GM19238 (cell line): ENCODE results near the gene ST8SIA5.

Experiments
- DNase-seq: peaks from one replicate; pipeline ENCODE4 v3.0.0; 2011; ENCODE audit warnings: low spot score; ENCODE audit not compliant: insufficient read length

ST8SIA5 gene

DNA sequence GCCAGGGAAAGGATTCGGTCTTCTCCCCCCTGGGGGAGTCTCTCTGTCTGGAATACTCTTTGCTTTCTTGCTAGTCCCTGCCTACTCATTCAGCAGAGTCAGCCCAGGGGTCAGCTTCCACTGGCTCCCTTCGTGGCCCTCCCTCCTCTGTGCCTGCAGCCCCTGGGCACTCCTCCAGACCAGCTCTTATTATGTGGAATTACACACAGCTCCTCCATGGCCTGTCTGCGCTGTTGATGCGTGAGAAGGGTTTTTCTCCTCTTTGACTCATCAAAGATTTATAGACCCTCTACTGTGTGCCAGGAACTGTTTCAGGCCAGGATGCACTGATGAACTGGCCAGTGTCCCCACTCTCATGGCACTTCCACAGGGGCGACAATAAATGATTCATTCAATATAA lies 44.4 kb downstream of the ST8SIA5 start:
- no peak for DNase-seq

DNA sequence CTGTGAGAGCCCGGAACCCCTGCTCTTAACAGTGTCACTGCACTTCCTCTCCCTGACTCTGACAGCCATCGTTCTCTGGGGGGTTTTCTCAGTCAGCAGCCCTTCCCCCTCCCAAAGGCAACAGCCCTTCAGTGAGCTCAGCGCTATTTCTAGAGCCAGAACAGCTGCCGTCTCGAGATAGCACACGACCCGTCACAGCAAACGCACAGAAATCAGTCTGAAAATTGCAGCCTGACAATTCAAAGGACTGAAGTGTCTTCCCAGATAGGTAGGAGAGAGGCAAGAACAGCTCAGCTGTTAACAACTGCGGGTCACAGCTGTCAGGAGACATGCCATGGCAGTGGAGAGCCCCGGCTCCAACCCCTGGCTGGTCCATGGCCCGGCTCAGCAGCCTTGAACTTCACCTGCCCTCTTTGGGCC lies 45.4 kb downstream of the ST8SIA5 start:
- peak; percentile 10 for DNase-seq

DNA sequence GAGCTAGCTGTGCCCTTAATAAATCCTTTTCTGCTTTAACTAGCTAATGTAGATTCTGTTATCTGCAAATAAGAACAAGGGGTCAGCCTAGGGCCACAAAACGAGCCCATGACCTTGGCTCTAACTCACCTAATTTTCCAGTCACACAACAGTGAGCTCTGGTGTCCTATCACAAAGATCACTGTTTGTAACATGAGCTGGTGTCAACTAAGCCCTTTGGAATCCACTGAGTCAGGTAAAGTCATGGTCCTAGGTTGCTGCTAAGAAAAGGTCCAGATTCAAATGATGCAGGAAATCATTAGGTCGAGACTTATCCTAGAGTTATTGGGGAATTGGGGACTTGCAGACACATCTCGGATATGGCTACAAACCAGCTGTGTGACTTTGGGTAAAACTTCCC lies 49.9 kb downstream of the ST8SIA5 start:
- DNase-seq = no peak

DNA sequence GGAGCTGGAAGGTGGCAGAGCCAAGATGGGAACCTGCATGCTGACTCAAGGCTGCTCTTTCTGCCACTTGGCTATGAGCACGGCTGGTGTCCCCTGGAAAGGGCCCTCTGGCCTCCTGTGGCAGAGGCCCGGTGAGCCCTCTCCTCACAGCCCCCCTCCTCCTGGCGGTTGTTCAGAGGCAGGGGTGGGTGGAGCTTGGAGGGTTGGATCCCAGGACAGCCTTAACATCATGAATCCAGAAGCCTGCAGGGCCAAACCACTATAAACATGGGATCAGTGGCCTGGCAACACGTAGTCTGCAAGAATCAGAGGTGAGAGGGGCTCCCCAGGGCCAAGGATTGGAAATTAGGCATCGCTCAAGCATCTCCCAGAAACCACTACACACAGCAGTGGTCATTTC lies 51.3 kb downstream of the ST8SIA5 start:
- no peak for DNase-seq

DNA sequence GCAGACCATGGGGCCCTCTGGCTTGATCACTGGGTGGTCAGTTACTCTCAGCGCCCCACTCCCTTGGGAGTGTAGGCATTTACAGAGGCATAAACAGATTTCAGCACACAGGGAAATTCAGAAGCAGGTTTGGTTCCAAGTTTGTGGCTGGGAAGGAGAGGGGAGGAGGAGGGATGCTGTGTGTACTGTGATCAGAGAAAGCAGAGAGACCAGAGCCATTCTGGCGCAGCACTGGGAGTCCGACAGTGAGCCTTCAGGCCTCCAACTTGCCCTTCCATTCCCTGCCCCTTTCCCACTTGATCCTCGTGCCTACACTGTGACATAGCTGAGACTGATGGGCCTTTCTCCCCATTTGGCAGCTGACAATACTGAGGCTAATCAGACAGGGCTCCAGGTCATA lies 52.0 kb downstream of the ST8SIA5 start:
- DNase-seq = no peak

DNA sequence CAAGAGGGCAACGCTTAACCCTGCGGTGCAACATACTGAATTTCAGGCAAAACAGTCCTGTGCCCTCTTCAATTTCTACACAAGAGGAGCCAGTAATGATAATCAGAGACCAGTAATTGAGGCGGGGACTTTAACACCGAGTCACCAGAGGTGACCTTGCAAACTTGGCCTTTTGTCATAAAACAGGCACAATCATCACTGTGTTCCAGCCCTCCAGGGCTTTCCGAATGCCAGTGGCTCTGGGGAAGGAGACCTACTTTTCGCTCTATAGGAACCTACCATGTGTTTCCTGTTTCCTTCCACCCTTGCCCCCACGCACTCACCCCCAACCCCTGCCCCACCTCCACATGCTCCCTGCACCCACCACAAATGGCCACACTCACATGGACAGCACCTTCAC lies 52.7 kb downstream of the ST8SIA5 start:
- DNase-seq = no peak

DNA sequence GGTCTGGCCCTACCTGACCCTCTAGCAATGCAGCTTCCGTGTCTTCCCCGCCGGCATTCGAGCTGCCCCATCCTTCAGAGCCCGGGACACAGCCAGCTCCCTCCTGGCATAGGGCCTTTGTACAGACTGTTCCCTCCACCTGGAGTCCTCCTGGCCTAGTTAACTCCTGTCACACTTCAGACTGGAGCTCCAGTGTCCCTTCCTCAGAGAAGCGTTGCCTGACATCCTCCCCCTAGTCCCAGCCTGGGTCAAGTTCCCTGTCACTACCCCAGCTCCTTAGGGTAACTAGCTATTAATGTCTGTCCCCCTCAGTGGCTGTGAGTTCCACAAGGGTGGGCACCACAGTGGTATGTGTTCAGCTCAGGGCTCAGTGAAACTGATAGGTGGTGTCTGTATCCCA lies 54.4 kb downstream of the ST8SIA5 start:
- no peak for DNase-seq

DNA sequence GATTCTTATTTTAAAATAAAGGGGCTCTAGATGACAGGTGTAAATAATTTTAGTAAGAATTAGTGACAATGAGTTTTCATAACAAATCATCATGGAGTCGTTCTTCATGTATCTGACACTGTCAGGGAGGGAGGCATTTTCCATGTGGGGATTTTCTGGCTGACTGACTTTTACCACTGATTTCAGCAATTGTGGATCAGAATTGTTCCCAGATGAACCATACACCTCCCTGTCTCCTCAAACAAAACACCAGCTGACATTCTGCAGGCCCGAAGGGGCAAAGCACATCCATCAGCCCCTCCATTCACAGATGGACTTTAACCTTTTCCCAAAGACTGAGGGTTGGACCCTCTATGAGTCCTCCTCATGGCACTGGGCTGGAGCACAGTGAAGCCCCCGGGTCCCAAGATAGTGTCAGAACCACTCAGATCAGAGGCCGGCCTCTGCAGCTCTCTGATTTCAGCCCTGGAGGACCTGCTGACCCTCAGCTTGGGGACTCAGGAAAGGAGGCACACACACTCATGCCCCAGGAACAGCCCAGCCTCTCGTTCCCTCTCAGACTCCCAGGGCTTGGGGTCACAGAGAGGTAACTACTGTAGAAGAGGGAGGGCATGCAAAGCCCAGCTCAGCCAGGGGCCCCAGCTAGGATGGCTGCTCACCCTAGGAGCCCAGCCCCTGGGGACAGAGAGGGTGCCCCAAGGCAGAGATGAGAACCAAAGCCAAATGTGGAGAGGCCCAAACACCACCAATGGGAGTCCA lies 56.6 kb downstream of the ST8SIA5 start:
- DNase-seq = no peak

DNA sequence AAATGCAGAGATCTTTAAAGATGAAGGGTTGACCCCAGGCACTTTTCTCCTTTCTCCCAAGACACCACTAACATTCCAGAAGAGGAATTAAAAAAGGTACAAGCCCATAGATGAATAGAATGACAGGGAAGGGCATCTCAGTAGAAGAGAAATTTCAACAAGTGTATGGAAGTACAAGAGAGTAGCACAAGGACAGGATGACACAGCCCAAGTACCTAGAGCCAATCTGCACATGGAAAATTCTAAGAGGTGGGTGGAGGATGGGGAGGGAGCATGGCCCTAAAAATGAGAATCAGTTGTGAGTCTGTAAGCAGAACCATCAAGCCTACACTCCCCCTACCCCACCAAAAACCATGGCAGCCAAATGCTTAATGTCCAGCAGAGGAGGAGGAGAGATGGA lies 60.2 kb downstream of the ST8SIA5 start:
- no peak for DNase-seq

DNA sequence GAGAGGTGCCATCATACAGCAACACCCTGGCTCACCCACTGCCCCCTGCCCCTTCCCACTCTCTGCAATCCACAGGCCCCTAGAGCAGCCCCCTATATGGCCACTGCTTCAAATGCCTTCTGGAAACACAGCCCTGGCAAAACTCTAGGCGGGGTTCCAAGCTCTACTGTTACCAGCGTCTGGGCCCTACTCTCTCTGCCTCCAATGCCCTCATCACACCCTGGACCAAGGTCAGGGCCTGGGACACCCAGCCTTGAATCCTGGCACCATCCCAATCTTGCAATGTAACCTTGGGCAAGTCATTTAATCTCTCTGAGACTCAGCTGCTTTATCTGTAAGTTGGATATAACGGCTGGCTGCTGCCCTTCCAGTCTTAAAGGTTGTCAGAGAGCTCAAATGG lies 60.6 kb downstream of the ST8SIA5 start:
- DNase-seq = no peak

DNA sequence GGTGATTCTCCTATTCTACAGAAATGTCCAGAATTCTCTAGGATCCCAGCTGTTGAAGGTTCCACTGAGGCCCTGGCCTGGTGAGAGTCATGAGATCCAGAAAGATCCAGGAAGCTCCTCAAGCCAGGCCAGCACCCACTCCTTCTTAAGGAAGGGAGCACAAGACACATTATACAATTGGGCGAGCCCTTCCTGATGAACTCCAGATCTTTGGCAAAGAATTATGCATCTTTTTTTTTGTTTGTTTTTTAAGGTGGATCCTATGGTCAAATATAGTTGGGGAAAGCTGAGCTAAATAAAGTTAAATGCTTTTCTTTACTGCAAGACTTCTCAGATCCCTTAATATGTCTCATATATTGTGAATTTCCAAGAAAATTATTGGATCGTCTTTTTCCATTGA lies 62.9 kb downstream of the ST8SIA5 start:
- no peak for DNase-seq

DNA sequence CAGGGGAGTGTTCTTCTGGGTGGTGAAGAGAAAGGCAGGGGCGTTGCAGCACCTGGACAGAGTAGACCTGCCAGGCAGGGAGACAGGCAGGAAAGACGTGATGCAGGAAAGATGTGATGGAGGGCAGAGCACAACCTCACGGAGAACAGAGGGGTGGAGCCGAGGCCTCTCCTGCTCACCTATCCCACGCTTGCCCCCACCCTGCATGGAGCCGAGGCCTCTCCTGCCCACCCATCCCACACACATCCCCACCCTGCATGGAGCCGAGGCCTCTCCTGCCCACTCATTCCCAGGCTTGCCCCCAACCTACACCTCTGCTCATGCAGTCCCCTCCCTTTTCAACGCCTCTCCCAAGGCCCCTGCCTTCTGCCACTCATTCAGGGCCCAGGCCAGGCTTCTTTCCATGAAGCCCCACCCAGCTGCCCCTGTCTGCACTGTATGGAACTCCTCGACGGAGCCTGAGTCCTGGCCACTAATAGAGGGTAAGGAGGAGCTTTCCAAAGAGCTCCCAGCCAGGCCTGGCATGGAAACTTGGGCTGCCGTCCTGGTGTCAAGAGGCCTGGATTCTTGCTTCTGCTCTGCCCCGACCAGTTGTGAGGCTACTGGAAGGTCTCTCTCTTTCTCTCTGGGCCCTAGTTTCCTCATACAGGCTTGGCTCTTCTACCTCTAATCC lies 67.9 kb downstream of the ST8SIA5 start:
- DNase-seq = no peak

DNA sequence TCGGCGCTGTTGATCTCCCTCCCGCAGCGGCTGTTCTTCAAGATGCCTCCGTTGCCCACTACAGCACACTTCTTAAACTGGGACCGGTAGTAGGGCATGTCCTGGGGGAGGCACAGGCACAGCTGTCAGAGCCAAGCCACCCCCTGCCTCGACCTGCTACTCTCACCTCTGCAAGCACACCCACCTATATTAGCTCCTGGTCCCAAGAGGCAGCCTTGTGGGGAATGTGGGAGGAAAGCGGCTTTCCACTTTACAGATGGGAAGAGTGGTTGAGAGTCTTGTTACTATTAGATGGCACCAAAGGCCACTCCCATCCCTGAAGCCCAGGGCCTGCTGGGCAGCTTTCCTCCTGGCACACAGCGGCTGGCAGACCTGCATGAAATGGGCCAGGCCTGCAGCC lies 70.7 kb downstream of the ST8SIA5 start:
- DNase-seq = no peak

DNA sequence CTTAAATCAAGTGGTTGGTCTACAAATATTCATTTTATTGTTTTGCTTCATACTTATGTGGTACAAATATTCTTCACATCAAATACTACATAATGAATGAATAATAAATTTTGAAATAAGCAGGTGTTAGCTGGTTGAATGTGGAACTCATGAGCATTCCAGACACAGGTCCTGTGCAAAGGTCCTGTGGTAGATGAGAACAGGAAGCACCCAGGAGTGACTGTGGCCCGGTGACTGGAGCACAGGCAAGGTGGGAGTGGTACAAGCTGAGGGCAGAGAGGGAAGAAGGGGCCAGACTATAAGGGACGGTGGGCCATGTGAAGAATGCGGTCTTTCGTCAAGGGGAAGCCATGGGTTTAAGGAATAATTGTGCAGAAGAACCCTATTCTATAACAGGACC lies 73.6 kb downstream of the ST8SIA5 start:
- DNase-seq = no peak

DNA sequence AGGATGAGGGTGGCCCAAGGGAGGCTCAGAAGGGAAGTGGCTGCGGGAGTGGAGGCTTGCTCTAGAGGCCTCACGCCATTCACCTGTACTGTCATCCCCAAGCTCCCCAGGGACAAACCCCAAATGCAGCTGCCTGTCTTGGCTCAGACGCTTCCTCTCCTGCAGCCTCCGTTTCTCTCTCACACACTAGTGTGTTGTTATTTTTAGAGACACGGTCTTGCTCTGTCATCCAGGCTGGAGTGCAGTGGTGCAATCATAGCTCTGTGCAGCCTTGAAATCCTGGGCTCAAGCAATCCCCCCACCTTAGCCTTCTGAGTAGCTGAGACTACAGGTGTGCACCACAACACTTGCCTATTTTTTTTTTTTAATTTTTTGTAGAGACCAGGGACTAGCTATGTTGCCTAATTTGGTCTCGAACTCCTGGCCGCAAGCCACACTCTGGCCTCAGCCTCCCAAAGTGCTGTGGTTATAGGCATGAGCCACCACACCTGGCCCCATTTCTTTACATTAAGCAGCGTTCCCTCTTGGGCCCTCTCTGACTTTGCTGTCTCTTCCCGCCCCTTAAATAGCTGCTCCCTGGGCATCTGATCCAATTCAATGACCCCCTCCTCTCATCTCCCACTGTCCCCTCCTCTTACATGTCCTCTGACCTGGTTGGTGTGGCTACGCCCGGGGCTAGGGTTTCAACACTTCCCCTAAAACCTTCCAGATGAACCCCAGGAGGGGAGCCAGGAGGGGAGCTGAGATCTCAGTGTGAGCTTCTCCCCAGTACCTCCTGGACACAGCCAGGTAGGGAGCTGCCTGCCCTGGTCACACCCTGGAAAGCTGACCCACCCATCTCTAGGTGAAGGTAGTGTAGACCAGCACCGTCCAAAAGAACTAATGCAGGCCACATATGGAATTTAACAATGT lies 75.8 kb downstream of the ST8SIA5 start:
- DNase-seq = no peak

DNA sequence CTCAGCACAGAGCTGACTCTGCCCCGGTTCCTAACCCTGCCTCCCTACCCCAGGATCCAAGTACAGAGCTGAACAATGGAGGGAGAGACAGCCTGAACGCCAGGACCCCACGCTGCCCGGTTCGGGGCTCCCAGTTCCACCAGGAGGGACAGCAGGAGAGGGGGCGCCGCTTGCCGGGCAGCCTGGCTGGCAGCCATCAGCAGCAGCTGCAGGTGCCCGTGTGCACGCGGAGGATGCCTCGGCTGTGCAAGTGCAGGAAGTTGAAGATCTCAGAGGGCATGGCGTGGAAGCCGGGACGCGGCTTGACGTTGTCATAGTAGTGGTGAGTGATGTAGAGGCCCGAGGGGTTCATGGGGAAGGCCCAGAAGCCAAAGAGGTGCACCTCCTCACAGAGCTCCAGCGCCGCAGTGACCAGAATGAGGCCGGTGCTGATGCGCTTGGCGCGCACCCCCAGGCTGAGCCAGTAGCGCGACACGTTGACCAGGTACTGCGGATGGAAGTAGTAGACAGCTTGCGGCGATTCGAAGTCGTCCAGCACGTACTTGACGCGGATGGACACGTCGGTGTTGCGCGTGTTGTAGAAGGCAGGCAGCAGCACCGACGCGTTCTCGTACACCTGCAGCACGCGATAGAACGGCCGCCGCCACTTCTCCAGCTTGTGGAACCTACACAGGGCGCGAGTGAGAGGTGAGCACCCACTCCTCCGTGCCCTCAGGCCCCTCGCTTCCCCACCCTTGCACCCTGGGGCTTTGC lies 76.8 kb downstream of the ST8SIA5 start:
- no peak for DNase-seq

DNA sequence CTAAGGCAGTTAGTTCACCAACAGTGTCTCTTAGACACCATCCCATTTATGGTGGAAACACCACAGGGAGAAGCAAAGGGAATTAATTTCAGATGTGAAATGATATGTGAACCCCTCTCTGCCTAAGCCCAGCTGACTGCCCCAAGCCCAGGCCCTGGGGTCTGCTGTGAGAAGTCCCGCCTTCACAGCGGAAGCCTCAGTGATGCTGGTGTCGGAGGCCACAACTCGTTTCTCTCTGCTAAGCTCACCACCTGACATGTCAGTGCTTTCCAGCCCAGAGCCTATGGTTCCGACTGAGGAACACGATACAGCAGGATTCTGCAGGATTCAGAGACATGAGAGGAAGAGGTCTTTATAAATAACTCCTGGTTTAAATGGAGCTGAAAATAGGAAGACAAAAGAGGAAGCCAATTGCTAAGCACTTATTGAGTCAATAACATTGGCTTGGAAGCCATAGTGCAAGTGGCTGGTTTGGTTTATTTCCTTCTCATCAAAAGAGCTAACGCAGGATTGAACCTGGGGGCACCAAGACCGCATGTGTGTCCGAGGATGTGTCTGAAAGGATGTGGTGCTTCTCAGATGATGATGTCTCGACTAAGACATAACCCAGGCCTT lies 78.0 kb downstream of the ST8SIA5 start:
- no peak for DNase-seq

DNA sequence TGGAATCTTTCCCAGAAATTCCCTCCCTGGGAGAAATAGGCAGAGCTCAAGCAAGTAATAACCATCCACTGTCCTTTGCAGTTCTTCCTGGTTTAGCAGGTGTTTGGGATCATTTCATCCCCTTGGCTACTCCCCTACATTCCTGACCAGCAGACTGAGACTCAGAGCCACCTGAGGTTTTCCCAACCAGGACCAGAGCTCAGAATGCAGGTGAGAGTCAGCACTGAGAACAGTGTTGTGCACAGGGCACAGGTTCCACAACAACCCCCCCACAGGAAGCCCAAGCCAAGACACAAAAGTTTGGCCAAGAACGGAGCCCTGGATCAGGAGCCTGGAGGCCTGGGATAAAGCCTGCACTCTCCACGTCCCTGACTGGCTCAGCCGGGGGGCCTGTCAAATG lies 78.8 kb downstream of the ST8SIA5 start:
- DNase-seq = no peak

DNA sequence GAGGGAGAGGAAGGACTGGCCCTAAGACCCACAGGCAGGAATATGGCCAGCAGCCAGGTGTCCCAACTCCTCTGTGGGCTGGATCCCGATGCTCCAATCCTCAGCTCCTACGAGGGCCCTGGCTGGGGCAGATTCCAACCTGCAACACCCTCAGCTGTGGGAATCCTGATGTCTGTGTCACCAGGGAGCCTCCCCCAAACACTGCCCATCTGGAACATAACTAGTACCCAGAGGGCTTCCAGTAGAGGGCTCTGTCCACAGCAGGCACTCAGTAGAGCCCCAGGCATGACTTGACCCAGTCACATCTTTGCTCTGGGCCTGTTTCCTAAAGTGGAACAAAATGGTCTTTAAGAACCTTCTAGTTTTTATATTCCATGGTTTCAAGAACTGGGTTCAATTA lies 79.2 kb downstream of the ST8SIA5 start:
- DNase-seq = no peak

DNA sequence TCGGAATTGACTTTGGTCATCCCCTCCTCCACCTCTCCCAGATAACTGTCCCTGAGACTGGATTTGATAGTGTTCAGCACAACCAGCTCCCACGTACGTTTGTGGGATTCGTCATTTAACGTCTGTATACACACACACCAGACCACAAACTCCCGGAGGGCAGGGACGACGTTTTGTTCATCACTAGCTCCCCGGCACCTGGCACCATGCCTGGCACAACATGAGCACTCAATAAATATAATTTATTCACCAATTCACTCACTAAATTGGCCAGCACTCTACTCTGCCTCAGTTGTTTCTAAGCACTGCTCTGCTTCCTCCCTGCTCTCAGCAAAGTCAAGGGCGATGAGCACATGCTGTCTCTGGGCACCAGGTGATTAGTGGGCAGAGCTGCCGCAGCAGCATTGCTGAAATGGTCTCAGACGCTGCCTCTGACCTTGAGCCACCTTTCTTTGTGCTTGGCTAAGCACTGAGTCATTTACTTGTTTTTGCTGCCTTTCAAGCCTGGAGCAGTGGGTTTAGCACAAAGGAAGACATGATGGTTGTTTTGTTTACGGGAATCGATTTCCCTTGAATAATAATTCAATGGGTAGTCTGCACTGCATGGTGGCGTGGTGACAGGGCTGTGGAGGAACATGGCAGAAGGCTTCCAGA lies 80.5 kb downstream of the ST8SIA5 start:
- DNase-seq = no peak

DNA sequence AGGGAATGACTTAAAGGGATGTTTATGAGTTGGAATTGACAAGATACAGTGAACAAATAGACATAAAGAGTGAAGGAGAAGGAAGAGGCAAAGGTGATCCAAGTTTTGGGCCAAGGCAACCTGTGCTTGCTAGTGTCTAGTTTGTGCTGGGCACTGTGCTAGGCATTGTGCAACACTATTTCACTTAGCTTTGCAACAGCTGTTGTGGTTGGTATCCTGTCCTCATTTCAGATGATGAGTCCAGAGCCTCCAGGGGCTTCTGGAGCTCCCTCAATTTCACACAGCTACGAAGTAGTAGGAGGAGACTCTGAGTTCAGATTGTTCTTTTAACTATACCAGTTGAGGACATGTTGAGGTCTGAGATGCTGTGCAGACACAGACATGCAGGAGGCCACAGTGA lies 81.7 kb downstream of the ST8SIA5 start:
- no peak for DNase-seq
